Astrocyte (in vitro differentiated cells and primary cell): ENCODE data around the gene ITPR2.

Experiments used
- CTCF ChIP-seq: IDR thresholded peaks from 2 replicates; pipeline ENCODE4 v1.5.1; 2011; ENCODE audit warnings: low read depth, mild to moderate bottlenecking, inconsistent platforms, low read length, moderate library complexity; ENCODE audit not compliant: insufficient read depth
- EZH2 ChIP-seq: IDR thresholded peaks from 2 replicates; pipeline ENCODE4 v1.6.1; 2012; ENCODE audit warnings: mild to moderate bottlenecking, low read length, inconsistent platforms; ENCODE audit not compliant: insufficient read depth

- TF ChIP-seq EZH2, result no peak
- TF ChIP-seq CTCF, result no peak
Measured at GRCh38 chr12:26292596-26292995, 540.4 kb downstream of the ITPR2 start.
